Esophagus (tissue), 2 donors: ENCODE data around the gene MGAT5. TPM values are rescaled to one million over a fixed set of nuclear protein-coding genes. Genes with fewer than 3 reads are reported as not detected.

Experiments
- H3K27ac ChIP-seq, 2 donors: one replicate each; pipeline ENCODE4 v1.5.1; 2013; ENCODE audit warnings: low read depth in 2 of 2, mild to moderate bottlenecking in 2 of 2, inconsistent platforms in 1 of 2, low read length in 1 of 2, moderate library complexity in 1 of 2
- H3K27me3 ChIP-seq, 2 donors: one replicate each; pipeline ENCODE4 v1.6.1; 2013; ENCODE audit warnings: low read length in 2 of 2, control low read depth in 1 of 2, mild to moderate bottlenecking in 1 of 2; ENCODE audit not compliant: insufficient read depth in 2 of 2, control insufficient read depth in 1 of 2
- H3K36me3 ChIP-seq, 2 donors: one replicate each; pipeline ENCODE4 v1.6.1; 2013; ENCODE audit warnings: low read length in 1 of 2; ENCODE audit not compliant: control insufficient read depth in 2 of 2, insufficient read depth in 2 of 2
- H3K4me1 ChIP-seq, 2 donors: one replicate each; pipeline ENCODE4 v1.6.1; 2013; ENCODE audit warnings: low read length in 1 of 2; ENCODE audit not compliant: control insufficient read depth in 2 of 2, insufficient read depth in 2 of 2
- H3K4me3 ChIP-seq, 2 donors: one replicate each; pipeline ENCODE4 v1.5.1; 2013; ENCODE audit warnings: low read length in 2 of 2, mild to moderate bottlenecking in 2 of 2, low read depth in 1 of 2, moderate library complexity in 1 of 2
- H3K9me3 ChIP-seq, 2 donors: one replicate each; pipeline ENCODE4 v1.6.1; 2013; ENCODE audit warnings: mild to moderate bottlenecking in 2 of 2, low read depth in 1 of 2, low read length in 1 of 2, moderate library complexity in 1 of 2; ENCODE audit not compliant: control insufficient read depth in 2 of 2, insufficient read depth in 1 of 2
- WGBS, 2 donors: extraction: QIAGEN DNeasy Blood & Tissue Kit; methylation state at CpG; one replicate each; pipeline ENCODE4 v1.1.7; 2013; 5-methylcytosine and 5-hydroxymethylcytosine counted together
- polyA plus RNA-seq, 2 donors: library from polyadenylated mRNA; stranded (reverse); fragments of 200-250 nt; gene quantifications; one replicate each; pipeline ENCODE4 v1.2.3, GENCODE V29; 2013
- donor health status: healthy with polysubstance abuse.
- donor health status: Bipolar disorder and iron deficiency.

Gene MGAT5
- polyA plus RNA-seq, 2 donors: 3.2 to 4.4 TPM

DNA sequence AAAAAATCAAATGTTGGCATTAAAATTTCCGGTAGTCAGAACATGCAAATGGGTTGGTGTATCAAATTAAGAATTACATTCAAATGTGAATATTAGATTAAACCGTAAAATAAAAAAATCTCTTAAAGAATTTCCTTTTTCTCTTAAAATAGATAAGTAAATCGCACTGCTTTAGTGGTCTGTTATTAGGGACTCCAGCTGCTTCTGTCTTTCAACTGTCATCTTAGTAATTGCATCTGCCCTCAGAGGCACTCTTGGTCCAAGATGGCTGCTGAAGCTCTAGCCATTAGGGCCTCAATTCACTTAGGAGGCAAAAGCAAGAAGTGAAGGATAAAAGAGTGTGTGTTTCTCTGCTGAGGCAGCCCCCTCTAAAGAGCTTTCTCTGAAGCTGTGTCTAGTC, 132.4 kb downstream of the MGAT5 start:
- H3K4me3 ChIP-seq: no peak overlapping the region
- H3K27ac ChIP-seq: no peak overlapping the region
- no peaks in the 10 kb centered on the region for H3K4me1 ChIP-seq
- peaks cover 0 to 2% of the 10 kb centered on the region in 2 donors for H3K36me3 ChIP-seq
- 97 to 98% methylated on average over 3 of the region's 3 CpGs for WGBS, 2 donors
- no peaks in the 10 kb centered on the region for H3K9me3 ChIP-seq
- no peaks in the 10 kb centered on the region for H3K27me3 ChIP-seq

DNA sequence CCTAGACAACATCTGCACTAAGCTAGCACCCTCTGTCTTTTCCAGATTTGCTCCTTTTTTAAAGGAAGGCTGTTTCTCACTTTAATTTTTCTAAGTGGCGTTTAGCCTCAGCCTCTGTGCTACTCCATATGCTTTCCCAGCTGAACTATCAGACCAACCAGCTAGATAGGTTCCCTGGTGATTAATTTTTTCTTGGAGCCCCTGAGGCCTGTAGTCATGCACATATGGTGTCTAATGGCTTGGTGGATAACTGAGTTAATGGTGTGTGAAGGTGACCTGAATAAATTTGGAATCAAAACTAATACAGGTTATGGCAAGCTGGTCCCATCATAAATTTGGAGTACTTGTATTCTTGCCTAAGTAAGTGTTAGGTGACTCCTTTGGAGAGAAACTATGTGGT, 135.5 kb downstream of the MGAT5 start:
- Histone ChIP-seq H3K27ac (no peak overlapping the region), H3K4me3 (no peak overlapping the region), H3K4me1 (peaks cover 0 to 5% of the 10 kb centered on the region in 2 donors), H3K36me3 (peaks cover 0 to 2% of the 10 kb centered on the region in 2 donors), H3K27me3 (no peaks in the 10 kb centered on the region), H3K9me3 (no peaks in the 10 kb centered on the region)
- 77 to 95% methylated on average over 1 of the region's 1 CpG for whole genome bisulfite sequencing, 2 donors

DNA sequence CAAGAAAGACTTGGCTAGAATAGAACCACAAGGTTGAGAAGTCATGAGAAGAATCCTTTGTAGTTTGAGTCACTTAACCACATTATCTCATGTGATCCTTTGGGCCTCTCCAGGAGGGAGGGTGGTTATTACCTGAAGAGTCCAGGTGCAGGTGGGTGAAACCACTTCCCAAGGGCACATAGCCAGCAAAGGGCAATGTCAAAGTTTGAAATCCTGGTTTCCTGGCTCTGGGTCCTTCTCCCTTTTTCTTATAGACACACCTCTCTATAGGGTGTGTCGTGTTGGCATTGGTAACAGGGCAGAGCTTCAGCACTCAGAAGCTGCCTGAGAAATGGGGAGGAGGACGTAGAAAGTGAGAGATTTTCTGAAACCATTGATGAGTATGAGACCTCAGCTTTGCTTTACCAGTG, 137.9 kb downstream of the MGAT5 start:
- no peaks in the 10 kb centered on the region for H3K9me3 ChIP-seq
- H3K27ac ChIP-seq: no peak overlapping the region
- H3K27me3 ChIP-seq: no peaks in the 10 kb centered on the region
- no peak overlapping the region for H3K4me3 ChIP-seq
- peaks cover 0 to 4% of the 10 kb centered on the region in 2 donors for H3K36me3 ChIP-seq
- H3K4me1 ChIP-seq: peaks cover 0 to 5% of the 10 kb centered on the region in 2 donors
- WGBS, 2 donors: 49 to 59% methylated on average over 2 of the region's 2 CpGs

DNA sequence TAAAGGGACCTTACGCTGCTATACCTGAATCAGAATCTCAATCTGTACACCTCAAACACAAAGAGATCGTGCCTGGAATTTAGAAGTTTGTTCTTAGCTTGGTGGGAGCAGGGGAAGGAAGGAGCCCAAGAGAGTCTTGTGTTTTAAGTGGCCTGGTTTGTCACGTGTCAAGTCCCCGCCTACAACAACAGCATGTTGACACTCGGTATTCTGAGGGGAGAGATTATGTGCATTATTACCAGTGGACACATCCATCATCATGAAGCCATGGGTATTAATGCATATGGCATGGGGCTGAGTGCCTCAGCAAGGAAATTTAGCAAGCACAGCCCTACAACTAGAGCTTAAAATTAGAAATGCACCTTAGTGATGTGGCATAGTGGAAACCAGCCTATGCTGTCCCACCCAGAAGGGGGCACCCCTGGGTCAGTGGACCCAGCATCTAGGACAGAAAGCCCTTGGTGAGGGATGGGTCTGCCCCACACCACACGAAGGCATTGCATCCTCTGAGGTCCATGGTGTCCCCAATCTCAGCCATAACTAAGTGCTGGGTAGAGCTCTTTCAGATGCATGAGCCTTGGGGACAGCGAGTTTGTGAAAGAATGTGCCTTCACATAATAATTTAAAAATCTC, 138.7 kb downstream of the MGAT5 start:
- 76 to 77% methylated on average over 7 of the region's 7 CpGs for WGBS, 2 donors
- Histone ChIP-seq H3K4me3 (no peak overlapping the region), H3K27ac (no peak overlapping the region), H3K4me1 (peaks cover 0 to 5% of the 10 kb centered on the region in 2 donors), H3K9me3 (no peaks in the 10 kb centered on the region), H3K36me3 (peaks cover 0 to 5% of the 10 kb centered on the region in 2 donors), H3K27me3 (no peaks in the 10 kb centered on the region)

DNA sequence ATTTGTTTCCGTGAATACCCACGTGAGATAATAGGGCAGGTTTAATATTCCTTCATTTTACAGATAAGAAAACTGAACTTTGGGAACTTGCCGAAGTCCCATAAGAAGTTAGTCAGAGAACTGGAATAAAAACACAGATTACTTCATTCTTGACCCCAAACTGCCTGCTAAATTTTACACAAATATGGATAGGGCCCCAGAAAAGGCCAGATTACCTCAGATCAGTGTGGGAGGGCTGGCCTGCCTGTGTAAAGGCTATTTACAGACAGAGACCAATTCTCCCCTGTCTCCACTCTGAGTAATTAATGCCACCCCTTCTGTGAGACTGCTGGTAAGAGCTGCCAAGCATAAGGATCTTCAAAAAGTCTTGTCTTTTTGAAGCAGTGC, 139.2 kb downstream of the MGAT5 start:
- no peak overlapping the region for H3K27ac ChIP-seq
- WGBS, 2 donors: 77 to 86% methylated on average over 3 of the region's 3 CpGs
- peaks cover under 1 to 5% of the 10 kb centered on the region in 2 donors for H3K36me3 ChIP-seq
- no peak overlapping the region for H3K4me3 ChIP-seq
- peaks cover 0 to 5% of the 10 kb centered on the region in 2 donors for H3K4me1 ChIP-seq
- H3K27me3 ChIP-seq: no peaks in the 10 kb centered on the region
- H3K9me3 ChIP-seq: no peaks in the 10 kb centered on the region

DNA sequence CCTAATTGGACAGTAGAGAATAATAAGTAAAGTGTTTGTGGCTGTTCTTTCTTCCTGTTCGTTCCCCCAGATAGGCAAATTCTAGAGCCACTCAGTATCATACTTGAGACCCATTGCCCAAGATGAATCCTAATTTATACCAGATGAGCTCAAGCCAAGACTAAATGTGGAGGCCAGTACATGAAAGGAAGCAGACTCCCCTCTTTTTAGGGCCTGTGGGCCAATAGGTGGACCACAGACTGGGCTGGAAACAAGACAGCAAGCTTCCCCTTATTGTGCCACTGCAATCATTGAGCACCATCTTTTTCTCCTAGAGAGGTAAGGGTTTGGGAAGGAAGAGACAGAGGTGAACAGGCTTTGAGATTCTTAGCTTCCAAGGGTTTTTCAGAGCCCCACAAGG, 141.9 kb downstream of the MGAT5 start:
- Histone ChIP-seq H3K27ac (no peak overlapping the region), H3K27me3 (no peaks in the 10 kb centered on the region), H3K36me3 (peaks cover 5% of the 10 kb centered on the region in 2 donors), H3K4me1 (peaks cover 0 to 5% of the 10 kb centered on the region in 2 donors), H3K9me3 (no peaks in the 10 kb centered on the region), H3K4me3 (no peak overlapping the region)
- 81 to 95% methylated on average over 1 of the region's 1 CpG for WGBS, 2 donors

DNA sequence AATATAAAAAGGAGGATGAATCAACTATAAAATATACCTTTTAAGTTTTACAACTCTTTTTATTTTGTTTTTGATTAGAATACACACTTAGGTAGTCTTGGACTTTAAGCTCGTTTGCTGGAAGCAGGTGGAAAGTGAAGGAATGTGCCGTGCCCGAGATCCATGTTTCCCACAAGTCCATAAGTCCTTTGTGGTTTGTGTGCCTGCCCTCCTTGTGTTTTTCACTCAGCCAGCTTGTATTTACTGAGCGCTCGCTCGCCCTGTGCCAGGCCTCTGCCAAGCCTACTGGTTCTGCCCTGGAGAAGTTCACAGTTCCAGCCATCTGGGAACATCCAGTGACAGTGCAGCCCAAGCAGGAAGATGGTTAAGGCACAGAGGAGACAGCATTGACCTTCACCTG, 142.6 kb downstream of the MGAT5 start:
- Histone ChIP-seq H3K27ac (no peak overlapping the region), H3K4me3 (no peak overlapping the region)
- 72 to 80% methylated on average over 6 of the region's 6 CpGs for WGBS, 2 donors

DNA sequence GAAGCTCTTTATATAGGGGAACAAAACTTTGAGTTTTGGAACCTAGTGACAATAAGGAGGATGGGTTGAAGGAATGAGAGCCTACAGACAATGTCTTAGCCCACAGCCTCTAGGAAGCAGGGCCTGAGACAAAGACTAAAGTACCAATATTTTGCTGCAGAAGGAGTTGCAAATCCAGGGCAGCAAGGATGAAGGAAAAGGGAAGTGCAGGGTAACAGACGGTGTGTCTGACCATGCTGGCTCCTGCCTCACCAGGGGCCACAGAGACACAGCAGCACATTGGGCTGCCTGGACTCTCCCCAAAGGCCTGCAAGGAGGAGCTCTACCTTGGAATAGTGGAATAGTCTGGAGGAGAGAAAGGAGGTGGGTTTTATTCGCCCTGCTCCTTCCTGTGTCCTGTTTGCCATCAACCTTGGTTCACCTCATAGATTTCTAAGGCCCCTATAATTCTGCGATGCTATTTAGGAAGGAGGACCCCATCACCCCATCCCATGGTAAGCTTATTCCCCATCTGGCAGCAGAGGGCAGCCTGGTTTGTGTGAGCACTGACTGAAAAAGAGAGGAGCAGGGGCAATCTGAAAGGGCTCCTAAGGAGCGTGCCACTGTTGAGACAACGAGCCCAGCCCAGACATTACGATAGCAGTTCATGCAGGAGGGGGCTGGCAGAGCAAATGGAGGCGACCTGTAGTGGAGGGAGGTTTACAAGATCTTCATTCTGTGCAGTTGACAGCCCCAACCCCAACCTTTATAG, 143.4 kb downstream of the MGAT5 start:
- H3K9me3 ChIP-seq: no peaks in the 10 kb centered on the region
- H3K27ac ChIP-seq: no peak overlapping the region
- peaks cover 0 to 5% of the 10 kb centered on the region in 2 donors for H3K4me1 ChIP-seq
- no peaks in the 10 kb centered on the region for H3K27me3 ChIP-seq
- 95% methylated on average over 7 of the region's 7 CpGs for WGBS, 2 donors
- H3K36me3 ChIP-seq: peaks cover 3 to 5% of the 10 kb centered on the region in 2 donors
- no peak overlapping the region for H3K4me3 ChIP-seq

More for the DNA sequence above, 142.6 kb downstream of the MGAT5 start:
- Histone ChIP-seq H3K9me3 (no peaks in the 10 kb centered on the region), H3K27me3 (no peaks in the 10 kb centered on the region), H3K36me3 (peaks cover 3 to 5% of the 10 kb centered on the region in 2 donors), H3K4me1 (peaks cover 0 to 5% of the 10 kb centered on the region in 2 donors)

DNA sequence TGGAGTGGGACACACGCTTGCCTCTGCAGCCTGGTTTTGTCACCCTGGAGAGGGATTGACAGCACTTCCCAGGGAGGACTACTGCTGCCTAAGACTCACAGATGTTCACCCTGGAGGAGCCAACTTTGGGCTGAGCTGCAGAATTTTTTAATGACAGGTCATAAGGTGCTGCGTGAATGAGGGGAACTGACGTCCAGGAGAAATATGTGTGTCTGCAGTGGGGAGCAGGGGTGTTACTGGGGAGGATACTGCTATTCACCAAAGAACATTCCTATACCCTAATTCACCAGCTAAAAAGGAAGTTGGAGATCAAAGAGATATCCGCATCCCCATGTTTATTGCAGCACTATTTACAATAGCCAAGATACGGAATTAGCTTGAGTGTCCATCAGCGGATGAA, 144.4 kb downstream of the MGAT5 start:
- Histone ChIP-seq H3K36me3 (peaks cover 3 to 7% of the 10 kb centered on the region in 2 donors), H3K27me3 (no peaks in the 10 kb centered on the region), H3K27ac (no peak overlapping the region), H3K4me3 (no peak overlapping the region), H3K4me1 (no peaks in the 10 kb centered on the region), H3K9me3 (no peaks in the 10 kb centered on the region)
- 92 to 95% methylated on average over 6 of the region's 6 CpGs for WGBS, 2 donors
